ENCODE results near the gene TTC34.

GRCh38 chr1:2642560-2643413, 158.7 kb downstream of the TTC34 start:
- TF ChIP-seq RFX5 (IDR thresholded peaks at IDR 0.05; ENCODE audit: low read depth, low read length) (no peak), MAX (IDR thresholded peaks at IDR 0.05; ENCODE audit: low read depth, low read length) (no peak; the same call in 1 of the 2 replicates), EP300 (IDR thresholded peaks at IDR 0.05; ENCODE audit: borderline replicate concordance in 1 of 2, control insufficient read depth in 1 of 2, low read depth in 2 of 2, low read length in 2 of 2) (no peak), CHD2 (IDR thresholded peaks at IDR 0.05; ENCODE audit: borderline replicate concordance, low read depth, low read length) (0 out of 2 replicates have a peak, but pooled peaks have one; percentile 46), SIN3A (IDR thresholded peaks at IDR 0.05; ENCODE audit: low read depth, low read length) (no peak; the same call in 1 of the 2 replicates), POLR2AphosphoS5 (IDR thresholded peaks at IDR 0.05; ENCODE audit: low read length) (no peak), ATF3 (IDR thresholded peaks at IDR 0.05; ENCODE audit: borderline replicate concordance, extremely low read depth, low read depth, low read length) (no peak), SMARCA5 (IDR thresholded peaks at IDR 0.05) (no peak), RAD21 (IDR thresholded peaks at IDR 0.05; ENCODE audit: insufficient read depth, low read depth, low read length) (peak; percentile 7; the same call in 1 of the 2 replicates)

Measured in GM12878 (cell line).